GM19099 (cell line): ENCODE results near the gene CCDC91.

ENCODE experiments used
- POLR2A ChIP-seq: IDR thresholded peaks from 3 replicates; pipeline ENCODE4 v1.6.1; 2011; ENCODE audit warnings: low read depth; ENCODE audit not compliant: insufficient read length; ENCODE audit errors: extremely low read depth

CCDC91 gene

DNA sequence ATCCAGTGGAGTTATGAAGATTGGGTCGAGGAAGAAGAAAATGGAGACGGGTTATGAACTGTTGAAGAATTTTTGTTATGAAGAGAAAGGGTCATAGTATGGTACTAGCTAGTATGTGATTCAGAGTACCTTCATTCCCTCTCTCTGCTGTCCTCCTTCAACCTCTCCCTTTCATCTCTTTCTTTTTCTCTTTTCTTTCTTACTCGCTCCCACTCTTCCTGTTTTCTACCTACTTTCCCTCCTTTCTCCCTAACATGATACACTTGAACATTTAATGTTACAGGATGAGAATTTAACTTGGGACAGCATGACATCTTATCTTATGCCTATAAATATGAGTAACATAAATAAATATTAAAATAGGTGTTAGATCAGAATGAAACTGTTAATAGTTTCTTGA is 112.9 kb downstream of the CCDC91 start:
- TF ChIP-seq POLR2A, result no peak

DNA sequence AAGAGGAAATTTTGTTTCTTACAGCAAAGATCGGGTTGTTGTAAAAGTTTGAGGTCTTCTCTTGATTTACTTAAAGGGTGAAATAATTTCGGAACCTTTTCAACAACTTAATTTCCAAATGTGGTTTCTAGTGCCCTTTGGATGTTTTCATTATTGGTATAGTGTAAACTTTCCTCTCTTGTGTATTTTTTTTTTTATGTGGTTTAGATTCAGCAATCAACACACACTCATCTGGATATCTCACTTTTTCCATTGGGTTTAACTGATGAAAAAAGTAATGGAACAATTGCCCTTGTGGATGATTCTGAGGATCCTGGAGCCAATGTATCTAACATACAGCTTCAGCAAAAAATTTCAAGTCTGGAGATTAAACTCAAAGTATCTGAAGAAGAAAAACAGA is 116.3 kb downstream of the CCDC91 start:
- TF ChIP-seq POLR2A, result no peak

GRCh38 chr12:28308891-28309290 is 118.6 kb downstream of the CCDC91 start:
- TF ChIP-seq POLR2A, result no peak

DNA sequence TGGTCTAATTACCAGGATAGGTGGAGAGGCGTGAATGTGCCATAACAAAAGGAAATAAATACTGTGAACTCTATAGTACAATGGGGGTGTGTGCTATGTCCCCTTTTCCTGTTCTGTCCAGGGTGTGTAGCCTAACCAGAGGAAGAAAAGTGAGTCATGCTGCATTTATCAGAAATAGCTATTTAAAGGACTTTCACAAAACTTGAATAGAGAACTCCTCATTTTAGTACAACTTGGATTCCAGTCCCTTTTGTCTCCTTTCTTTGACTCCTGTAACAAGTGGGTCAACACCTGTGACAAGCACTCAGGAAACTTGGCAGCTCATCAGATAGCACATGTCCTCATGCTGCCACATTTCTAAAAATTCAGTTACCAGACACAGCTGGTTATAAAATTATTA is 123.4 kb downstream of the CCDC91 start:
- TF ChIP-seq POLR2A, result no peak

DNA sequence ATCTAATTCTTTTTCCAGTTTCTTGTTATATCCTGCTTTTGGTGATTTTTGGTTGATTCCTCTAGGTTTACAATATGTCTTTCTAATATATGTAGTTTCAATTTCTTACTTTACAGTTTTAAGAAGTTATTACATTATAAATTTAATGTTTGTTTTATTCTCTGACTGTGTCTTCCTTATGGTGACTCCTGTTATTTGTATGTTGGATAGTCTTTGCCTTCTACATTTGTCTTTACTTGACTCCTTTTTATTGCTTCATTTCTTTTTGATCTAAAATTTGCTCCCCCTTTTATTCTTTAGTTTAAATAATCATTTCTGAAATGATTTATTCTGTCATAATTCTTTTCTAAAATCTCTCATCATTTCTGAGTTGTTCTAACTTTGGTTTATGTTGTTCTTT is 125.8 kb downstream of the CCDC91 start:
- TF ChIP-seq POLR2A, result no peak

- no peak for TF ChIP-seq POLR2A
These were observed 128.0 kb downstream of the CCDC91 start for GRCh38 chr12:28318273-28318672.

- no peak for TF ChIP-seq POLR2A
These were observed 130.1 kb downstream of the CCDC91 start for GRCh38 chr12:28320353-28320752.

GRCh38 chr12:28327722-28328121 is 137.5 kb downstream of the CCDC91 start:
- no peak for TF ChIP-seq POLR2A

GRCh38 chr12:28328967-28329366 is 138.7 kb downstream of the CCDC91 start:
- TF ChIP-seq POLR2A, result no peak

DNA sequence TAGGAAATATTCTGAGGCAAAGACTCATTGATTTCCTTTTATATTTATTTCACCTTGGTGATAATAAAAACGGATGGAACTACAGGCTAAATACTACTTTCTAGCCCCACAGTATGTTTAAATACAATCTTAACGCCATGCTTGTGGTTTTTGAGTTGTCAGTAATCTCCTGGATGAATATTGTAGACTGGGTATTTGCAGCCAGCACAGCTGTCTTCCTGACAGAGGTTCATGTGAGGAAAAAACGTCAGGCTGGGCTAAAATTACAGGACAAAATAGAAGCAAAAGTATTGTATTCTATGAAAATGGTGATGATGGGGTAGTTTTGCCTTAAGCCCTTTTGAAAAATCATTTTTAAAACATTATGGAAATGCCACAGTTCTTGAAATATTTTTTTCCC is 140.9 kb downstream of the CCDC91 start:
- TF ChIP-seq POLR2A, result no peak

- no peak for TF ChIP-seq POLR2A
These were observed 150.2 kb downstream of the CCDC91 start for GRCh38 chr12:28340261-28341045.

- no peak for TF ChIP-seq POLR2A
These were observed 153.5 kb downstream of the CCDC91 start for GRCh38 chr12:28343713-28344112.

- TF ChIP-seq POLR2A, result no peak
These were observed 156.3 kb downstream of the CCDC91 start for GRCh38 chr12:28346567-28346966.

- TF ChIP-seq POLR2A, result no peak
These were observed 158.9 kb downstream of the CCDC91 start for GRCh38 chr12:28349196-28349595.

DNA sequence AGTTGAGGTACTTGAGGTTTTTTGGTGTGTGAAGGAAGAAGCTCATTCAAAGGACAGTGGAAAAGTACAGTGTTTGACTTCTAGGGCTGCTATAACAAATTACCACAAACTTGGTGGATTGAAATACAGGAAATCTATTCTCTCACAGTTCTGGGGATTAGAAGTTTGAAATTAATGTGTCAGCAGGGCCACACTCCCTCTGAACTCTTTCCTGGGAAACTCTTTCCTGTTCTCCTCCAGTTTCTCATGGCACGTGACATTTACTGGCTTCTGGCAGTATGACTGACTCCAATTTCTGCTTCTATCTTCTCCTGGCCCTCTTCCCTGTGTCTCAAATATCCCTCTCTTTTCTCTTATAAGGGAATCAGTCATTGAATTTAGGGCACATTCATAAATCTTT is 160.2 kb downstream of the CCDC91 start:
- no peak for TF ChIP-seq POLR2A

DNA sequence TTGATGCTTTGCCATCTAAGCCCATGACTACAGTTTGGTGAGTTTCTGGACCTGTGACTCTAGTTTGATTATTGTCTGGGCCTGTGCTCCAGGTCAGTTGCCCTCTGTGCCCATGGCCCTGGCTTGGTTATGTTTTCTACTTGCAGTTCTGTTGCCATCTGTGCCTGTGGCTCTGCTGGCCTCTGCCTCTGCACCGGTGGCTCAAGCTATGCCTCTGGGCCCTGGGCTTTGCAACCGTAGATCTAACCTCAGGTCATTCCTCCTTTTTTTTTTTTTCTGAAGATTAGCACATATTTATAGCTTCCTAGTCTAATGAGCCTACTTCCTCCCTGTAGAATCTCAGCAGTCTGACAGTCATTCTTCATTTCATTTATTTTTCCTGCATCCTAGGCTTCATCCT is 161.2 kb downstream of the CCDC91 start:
- TF ChIP-seq POLR2A, result no peak

- no peak for TF ChIP-seq POLR2A
These were observed 164.9 kb downstream of the CCDC91 start for GRCh38 chr12:28355161-28355560.

DNA sequence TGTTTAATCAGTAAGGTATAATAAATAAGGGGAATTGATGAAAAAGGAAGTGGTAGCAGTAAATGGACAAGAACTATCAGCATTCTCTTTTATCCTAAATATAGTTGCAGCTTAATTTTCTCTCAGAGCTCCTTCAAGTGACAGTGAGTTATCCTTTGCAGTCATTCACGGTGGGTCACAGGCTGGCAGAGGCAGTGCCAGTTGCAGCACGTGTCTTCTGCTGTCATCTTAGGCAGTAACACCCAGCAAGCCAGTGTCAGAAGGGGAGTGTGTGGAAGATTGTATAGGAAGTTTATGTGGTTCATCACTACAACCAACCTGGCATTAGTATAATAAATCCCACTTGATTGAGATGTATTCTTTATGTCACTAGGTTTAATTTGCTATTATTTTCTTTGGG is 170.0 kb downstream of the CCDC91 start:
- no peak for TF ChIP-seq POLR2A

GRCh38 chr12:28367326-28367725 is 177.1 kb downstream of the CCDC91 start:
- no peak for TF ChIP-seq POLR2A
